Measurements from ENCODE around the gene ALMS1. TPM values are rescaled to one million over a fixed set of nuclear protein-coding genes. Genes with fewer than 3 reads are reported as not detected.

ALMS1 gene
- total and polyA plus RNA-seq, 2 of the 8 experiments (the other 6 are each of a cell fraction or from before 2014, with no cell fraction given): 21.8 to 45.6 TPM

GRCh38 chr2:73652348-73652747 lies 266.7 kb downstream of the ALMS1 start (continued):
- TF ChIP-seq MAX (IDR thresholded peaks at IDR 0.05): no peak
- no peak for TF ChIP-seq SIRT6 (IDR thresholded peaks at IDR 0.05; ENCODE audit: low read length)
